ENCODE data around the gene WFDC1. TPM values are rescaled to one million over a fixed set of nuclear protein-coding genes. Genes with fewer than 3 reads are reported as not detected.

The WFDC1 gene
- total and polyA plus RNA-seq, 2 of the 4 experiments (the other 2 are of a cell fraction): 4.7 to 6.8 TPM

DNA sequence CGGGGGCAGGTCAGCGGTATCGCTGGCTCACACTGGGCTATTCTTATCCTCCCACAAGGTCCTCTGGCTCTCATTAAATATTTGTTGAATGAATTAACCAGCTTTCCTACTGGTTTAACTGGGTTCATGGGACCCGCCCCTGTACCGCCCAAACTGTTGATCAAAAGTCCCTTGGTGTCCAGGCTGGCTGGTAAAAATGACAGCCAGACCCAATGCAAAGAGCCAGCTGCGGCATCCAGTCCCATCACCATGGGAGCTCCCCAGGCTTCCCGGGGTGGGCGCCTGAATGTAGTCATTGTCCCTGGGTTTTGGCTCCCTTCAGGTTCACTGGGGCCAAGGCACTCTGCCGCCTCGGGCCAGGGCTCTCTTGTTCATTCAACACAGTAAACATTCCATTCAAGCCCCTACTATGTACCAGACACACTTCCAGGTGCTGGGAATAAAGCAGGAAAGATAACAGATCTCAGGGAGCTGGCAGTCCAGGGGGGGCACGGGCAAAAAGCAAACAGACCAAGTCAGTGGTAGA is 62.0 kb downstream of the WFDC1 start:
- H3K9ac ChIP-seq (ENCODE audit: low read depth, low read length): no peak overlapping the region
- H3K4me1 ChIP-seq (ENCODE audit: control insufficient read depth, insufficient read depth, low read length): peaks cover 3% of the 10 kb centered on the region; the same call in 1 of the 2 replicates
- H3K23ac ChIP-seq (ENCODE audit: low read depth, low read length): no peak overlapping the region
- in situ Hi-C loops (cut with MboI; ENCODE audit: low sequenced_read_pairs): no loop called here
- H3K4me2 ChIP-seq (ENCODE audit: low read depth, low read length): no peak overlapping the region
- H4K5ac ChIP-seq (ENCODE audit: low read depth, low read length): no peak overlapping the region
- no peaks in the 10 kb centered on the region; the same call in 1 of the 2 replicates for H3K9me3 ChIP-seq (ENCODE audit: control insufficient read depth, insufficient read depth, low read length)
- 65% methylated on average over 4 of the region's 11 CpGs; no CpG with 5 or more reads in 1 of the 2 experiments for WGBS, 2 experiments (ENCODE audit: extremely low coverage in 2 of 2, insufficient read length in 1 of 2)
- no peak overlapping the region for H2BK5ac ChIP-seq (ENCODE audit: low read depth, low read length, poor library complexity, severe bottlenecking)
- no peak overlapping the region for H4K91ac ChIP-seq (ENCODE audit: insufficient read depth, low read depth, low read length)
- intact Hi-C loops (cut with micrococcal nuclease): no loop called here
- POLR2A ChIA-PET (ENCODE audit: unreplicated experiment): no interaction called here
- H4K20me1 ChIP-seq (ENCODE audit: insufficient read depth, low read length): peaks cover 2% of the 10 kb centered on the region; the same call in 1 of the 2 replicates
- CTCF ChIA-PET: no interaction called here
- H3K4ac ChIP-seq (ENCODE audit: low read depth, low read length): no peak overlapping the region
- H3K79me1 ChIP-seq (ENCODE audit: low read depth in 1 of 2, low read length in 2 of 2): no peaks in the 10 kb centered on the region
- no peak overlapping the region for H2AFZ ChIP-seq (replicated peaks; ENCODE audit: low read length, poor library complexity)
- DNase-seq: no peak
- H4K8ac ChIP-seq (ENCODE audit: low read depth in 2 of 2, low read length in 2 of 2): no peak overlapping the region
- H3K18ac ChIP-seq (ENCODE audit: low read depth, low read length): no peak overlapping the region
- H3K14ac ChIP-seq (replicated peaks; ENCODE audit: low read depth, low read length): no peak overlapping the region
- no peak overlapping the region for H2BK20ac ChIP-seq (ENCODE audit: low read depth, low read length)
- TF ChIP-seq POLR2A (IDR thresholded peaks at IDR 0.05; ENCODE audit: low read depth, low read length) (no peak), RCOR1 (IDR thresholded peaks at IDR 0.05; ENCODE audit: insufficient replicate concordance, low read length) (no peak), MAZ (IDR thresholded peaks at IDR 0.05; ENCODE audit: borderline replicate concordance, low read depth, low read length) (no peak), BHLHE40 (IDR thresholded peaks at IDR 0.05; ENCODE audit: low read depth, low read length) (no peak), NFE2L2 (IDR thresholded peaks at IDR 0.05; ENCODE audit: low read depth, low read length) (no peak), SMC3 (IDR thresholded peaks at IDR 0.05; ENCODE audit: low read depth, low read length) (no peak), RFX5 (IDR thresholded peaks at IDR 0.05; ENCODE audit: low read depth, low read length) (no peak), CEBPB (IDR thresholded peaks at IDR 0.05; ENCODE audit: low read depth, low read length) (no peak), CHD1 (IDR thresholded peaks at IDR 0.05; ENCODE audit: low read depth, low read length) (no peak), MAFK (IDR thresholded peaks at IDR 0.05; ENCODE audit: low read depth, low read length) (no peak), MXI1 (IDR thresholded peaks at IDR 0.05; ENCODE audit: borderline replicate concordance, low read depth, low read length) (no peak)
- TF ChIP-seq, protein P1, sequence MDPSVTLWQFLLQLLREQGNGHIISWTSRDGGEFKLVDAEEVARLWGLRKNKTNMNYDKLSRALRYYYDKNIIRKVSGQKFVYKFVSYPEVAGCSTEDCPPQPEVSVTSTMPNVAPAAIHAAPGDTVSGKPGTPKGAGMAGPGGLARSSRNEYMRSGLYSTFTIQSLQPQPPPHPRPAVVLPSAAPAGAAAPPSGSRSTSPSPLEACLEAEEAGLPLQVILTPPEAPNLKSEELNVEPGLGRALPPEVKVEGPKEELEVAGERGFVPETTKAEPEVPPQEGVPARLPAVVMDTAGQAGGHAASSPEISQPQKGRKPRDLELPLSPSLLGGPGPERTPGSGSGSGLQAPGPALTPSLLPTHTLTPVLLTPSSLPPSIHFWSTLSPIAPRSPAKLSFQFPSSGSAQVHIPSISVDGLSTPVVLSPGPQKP (IDR thresholded peaks at IDR 0.05; ENCODE audit: borderline replicate concordance, low read depth, low read length): no peak
- H2BK120ac ChIP-seq (ENCODE audit: low read depth, low read length): no peak overlapping the region
- no peak overlapping the region for H3K27ac ChIP-seq (ENCODE audit: insufficient read depth, low read length)
- dilution Hi-C loops (cut with HindIII; ENCODE audit: low sequenced_read_pairs, unreplicated experiment): no loop called here
- peaks cover 56% of the 10 kb centered on the region for H3K27me3 ChIP-seq (ENCODE audit: control insufficient read depth, insufficient read depth, low read length)
- H3K56ac ChIP-seq (ENCODE audit: extremely low read depth, insufficient read depth, low read length): no peak overlapping the region
- no peak overlapping the region for H3K4me3 ChIP-seq (ENCODE audit: insufficient read depth, low read depth, low read length)
- no peaks in the 10 kb centered on the region for H3K9me1 ChIP-seq (ENCODE audit: insufficient read depth, low read length)
- no TSS peak for BruUV-seq (replicated peaks)
- H2BK15ac ChIP-seq (ENCODE audit: low read depth, low read length): no peak overlapping the region
- H3K36me3 ChIP-seq (ENCODE audit: control insufficient read depth, insufficient read depth, low read length): no peaks in the 10 kb centered on the region
- H2AK9ac ChIP-seq (replicated peaks; ENCODE audit: low read depth, low read length, poor library complexity): no peak overlapping the region
- ATAC-seq (ENCODE audit: low read depth): no peak
- no peak overlapping the region for H2AK5ac ChIP-seq (ENCODE audit: low read depth, low read length)

Measured in IMR-90 (cell line).